GM19099 (cell line): ENCODE results near the gene ITGA2B.

Source experiments
- POLR2A ChIP-seq: IDR thresholded peaks from 3 replicates; pipeline ENCODE4 v1.6.1; 2011; ENCODE audit warnings: low read depth; ENCODE audit not compliant: insufficient read length; ENCODE audit errors: extremely low read depth

Gene ITGA2B

GRCh38 chr17:44349553-44350070, 39.8 kb downstream of the ITGA2B start:
- no peak for TF ChIP-seq POLR2A

- TF ChIP-seq POLR2A = no peak
These were observed 40.5 kb downstream of the ITGA2B start for GRCh38 chr17:44348988-44349364.

GRCh38 chr17:44348234-44348987, 41.0 kb downstream of the ITGA2B start:
- TF ChIP-seq POLR2A = peak; percentile 8

GRCh38 chr17:44346064-44346844, 43.2 kb downstream of the ITGA2B start:
- no peak for TF ChIP-seq POLR2A

- no peak for TF ChIP-seq POLR2A
These were observed 43.9 kb downstream of the ITGA2B start for GRCh38 chr17:44345454-44346026.

- TF ChIP-seq POLR2A = peak; percentile 96
These were observed 44.5 kb downstream of the ITGA2B start, which contains the start of gene GRN for GRCh38 chr17:44344939-44345453. Gene GRN (plus strand): TSS chr17:44345302. CDS start chr17:44349165, 3,863 bp downstream.

- no peak for TF ChIP-seq POLR2A
These were observed 45.8 kb downstream of the ITGA2B start for GRCh38 chr17:44343510-44344209.

- TF ChIP-seq POLR2A = no peak
These were observed 50.7 kb downstream of the ITGA2B start for GRCh38 chr17:44338702-44339101.

GRCh38 chr17:44335968-44336367, 53.5 kb downstream of the ITGA2B start:
- no peak for TF ChIP-seq POLR2A

- no peak for TF ChIP-seq POLR2A
These were observed 53.9 kb downstream of the ITGA2B start for GRCh38 chr17:44335564-44335963.

GRCh38 chr17:44334727-44335126, 54.7 kb downstream of the ITGA2B start:
- no peak for TF ChIP-seq POLR2A

- TF ChIP-seq POLR2A = no peak
These were observed 55.1 kb downstream of the ITGA2B start for GRCh38 chr17:44334315-44334714.

- TF ChIP-seq POLR2A = no peak
These were observed 56.1 kb downstream of the ITGA2B start for GRCh38 chr17:44333371-44333770.

GRCh38 chr17:44331249-44331760, 58.1 kb downstream of the ITGA2B start:
- TF ChIP-seq POLR2A = no peak
